CD4-positive, alpha-beta T cell treated with Interleukin-17A for 4 hours (primary cell): ENCODE measurements around the gene MXI1.

ENCODE experiments used
- DNase-seq: peaks from one replicate; pipeline ENCODE4 v3.0.0-alpha.2; 2020; ENCODE audit warnings: mixed read lengths

Gene MXI1

DNA sequence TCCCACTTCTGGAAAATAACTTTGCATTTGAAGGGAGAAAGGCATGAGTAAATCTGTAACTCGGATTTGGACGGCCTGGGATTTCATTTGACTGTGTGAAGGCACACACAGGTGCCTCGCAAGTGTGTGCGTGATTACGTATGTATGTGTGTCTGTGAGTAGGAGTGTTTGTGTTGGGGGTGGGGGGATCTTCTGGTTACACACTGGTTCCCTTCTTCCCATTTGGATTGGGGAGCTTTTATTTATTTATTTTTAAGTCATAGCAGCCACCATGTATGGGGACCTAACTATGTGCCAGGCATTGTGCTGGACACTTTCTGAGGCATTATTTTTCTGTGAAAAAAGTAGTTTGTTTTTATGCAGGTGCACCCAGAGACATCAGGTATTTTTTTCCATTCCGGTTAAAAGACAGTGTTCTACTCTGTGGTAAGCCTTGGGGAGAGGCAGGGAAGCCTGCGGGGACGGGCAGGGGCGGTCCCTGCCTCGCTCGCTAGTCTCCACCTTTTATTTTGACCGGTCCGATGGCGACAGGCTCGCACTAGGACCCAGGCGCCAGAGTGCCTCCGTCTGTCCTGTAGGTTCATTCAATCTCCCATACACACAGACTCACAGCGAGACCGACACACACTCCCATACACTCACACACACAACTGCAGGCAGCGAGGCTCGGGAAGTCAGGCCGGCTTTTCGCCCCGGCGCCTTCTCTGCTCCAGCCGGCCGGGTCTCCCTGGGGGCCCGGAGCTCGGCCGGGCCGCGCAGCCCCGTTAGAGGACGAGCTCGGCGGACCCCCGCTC, at the start of gene MXI1:
Gene MXI1, plus strand, starts transcription at position 595 of the 794 bp plus-strand sequence. CDS start 204 bp downstream, outside the sequence.
- peak; percentile 60 for DNase-seq

DNA sequence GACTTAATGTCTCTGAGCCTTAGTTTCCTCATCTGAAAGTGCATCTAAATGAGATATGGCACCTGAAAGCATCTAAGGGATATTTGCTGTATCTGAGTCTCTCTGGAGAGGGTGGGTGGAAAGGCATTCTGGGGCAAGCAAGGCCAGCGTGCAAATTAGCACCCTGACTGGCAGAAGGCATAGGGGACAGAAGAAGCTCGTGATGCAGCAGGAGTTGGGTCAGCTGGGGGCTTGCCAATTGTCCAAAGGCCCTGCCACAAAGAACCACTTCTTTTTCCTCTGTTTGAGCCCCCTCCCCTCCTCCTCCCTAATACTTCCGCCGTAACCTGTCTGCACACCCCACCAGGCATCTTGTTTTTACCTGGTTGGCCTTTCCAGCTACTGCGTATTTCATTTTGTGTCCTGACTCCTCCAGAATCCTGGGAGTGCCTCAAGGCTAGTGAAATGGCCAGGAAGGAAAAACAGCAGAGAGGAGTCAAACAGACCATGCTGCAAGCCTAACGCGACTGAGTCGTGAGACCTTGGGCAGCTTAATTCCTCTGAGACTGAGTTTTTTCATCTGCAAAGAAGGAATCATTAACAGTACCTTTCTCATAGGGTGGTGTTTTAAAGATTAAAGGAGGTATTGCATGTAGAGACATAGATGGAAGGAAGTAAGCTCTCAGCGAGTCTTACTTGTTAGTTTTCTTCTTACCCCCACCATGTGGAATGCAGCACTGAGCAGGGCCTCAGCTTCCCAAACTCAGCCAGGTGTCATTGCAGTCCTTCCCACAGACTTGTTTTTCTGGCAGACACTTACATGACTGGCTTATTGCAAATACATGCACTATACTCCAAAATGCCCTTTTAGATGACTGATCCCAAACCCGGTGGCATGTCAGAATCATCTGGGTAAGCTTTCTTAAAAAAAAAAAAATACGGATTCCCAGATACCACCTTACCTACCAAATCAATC, 49.1 kb upstream of the MXI1 start:
- no peak for DNase-seq

DNA sequence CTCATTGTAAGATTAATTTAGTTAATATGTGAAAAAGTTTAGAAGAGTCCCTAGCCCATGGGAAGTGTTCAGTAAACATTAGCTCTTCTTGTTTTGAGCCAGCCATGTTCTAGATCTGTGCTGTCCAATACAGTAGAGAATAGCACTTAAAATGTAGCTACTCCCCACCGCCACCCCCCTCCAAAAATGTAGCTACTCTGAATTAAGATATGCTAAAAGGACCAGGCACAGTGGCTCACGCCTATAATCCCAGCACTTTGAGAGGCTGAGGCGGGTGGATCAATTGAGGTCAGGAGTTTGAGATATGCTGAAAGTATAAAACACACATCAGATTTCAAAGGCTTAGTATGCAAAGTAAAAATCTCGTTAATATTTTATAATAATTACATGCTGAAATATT, 47.3 kb upstream of the MXI1 start:
- no peak for DNase-seq

DNA sequence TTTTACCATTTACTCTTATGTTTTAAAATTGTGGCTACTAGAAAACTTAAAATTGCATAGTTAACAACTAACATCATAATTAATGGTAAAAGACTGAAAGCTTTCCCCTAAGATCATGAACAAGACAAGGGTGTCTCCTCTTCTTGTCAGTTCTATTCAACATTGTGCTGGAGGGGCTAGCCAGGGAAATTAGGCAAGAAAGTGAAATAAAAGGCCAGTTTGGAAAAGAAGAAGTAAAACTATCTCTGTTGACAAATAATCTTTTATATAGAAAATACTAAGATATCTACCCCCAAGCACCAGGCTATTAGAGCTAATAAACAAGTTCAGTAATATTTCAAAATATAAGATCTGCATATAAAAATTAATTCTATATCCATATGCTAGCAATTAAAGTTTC, 46.9 kb upstream of the MXI1 start:
- DNase-seq, result no peak

DNA sequence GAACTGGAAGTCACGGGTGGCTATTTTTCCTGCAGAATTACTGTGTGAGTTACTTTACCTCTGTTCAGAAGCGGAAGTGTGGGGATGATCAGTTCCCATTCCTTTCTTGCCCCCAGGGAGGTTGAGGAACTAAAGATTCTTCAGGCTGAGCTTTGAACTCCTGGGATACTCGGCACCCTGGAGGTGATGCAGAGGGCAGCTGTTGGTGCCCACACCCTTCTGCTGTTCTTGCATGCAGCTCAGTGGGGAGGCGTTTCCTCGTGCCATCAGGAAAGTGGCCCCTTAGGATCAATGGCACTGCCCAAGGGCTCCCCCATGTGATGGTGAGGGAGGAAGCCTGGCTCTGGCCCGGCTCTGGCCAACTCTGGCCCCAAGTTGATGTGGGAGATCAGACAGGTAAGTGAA, 44.7 kb upstream of the MXI1 start:
- DNase-seq, result no peak

DNA sequence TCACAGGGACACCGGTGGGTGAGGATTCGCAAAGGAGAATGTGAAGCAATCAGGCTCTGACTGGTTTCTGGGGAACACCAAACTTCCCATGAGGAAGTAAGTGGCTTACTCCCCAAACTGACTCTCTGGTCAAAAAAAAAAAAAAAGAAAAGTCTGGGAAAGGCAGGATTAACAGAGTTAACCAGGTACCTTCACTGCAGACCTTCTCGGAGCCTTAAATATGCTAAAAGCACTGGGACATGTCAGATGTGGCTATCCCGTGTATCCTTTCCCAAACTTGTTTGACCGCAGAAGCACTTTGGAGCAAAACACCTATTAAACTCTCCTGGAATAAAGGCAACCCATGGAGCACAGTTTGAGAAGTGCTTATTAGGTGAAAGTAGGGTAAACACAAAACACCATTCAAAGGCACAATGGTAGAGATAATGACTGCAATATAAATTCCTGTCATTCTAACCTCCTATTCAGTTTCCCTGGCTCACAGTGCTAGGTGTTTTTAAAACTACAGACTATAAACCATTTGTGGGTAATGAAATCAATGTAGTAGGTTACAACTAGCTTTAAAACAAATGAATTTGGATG, 44.1 kb upstream of the MXI1 start:
- no peak for DNase-seq

DNA sequence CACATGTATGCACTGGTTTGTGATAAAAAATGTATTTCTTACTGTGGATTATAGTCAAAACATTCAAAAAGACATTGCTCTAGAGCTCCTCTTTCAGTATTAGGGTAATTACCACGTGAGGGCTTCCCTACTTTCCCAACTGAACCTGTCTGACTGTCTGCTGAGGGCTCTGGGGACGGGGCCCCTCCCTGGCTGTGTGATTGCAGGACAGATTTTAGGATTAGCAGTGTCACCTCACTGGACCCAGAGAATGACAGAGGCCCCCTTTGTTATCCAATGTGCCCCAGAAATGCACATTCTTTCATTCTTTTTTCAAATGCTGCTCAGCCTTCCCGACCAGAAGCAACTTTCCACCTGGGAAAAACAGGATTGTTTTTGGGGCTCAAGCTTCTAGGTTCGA, 43.6 kb upstream of the MXI1 start:
- DNase-seq, result no peak

DNA sequence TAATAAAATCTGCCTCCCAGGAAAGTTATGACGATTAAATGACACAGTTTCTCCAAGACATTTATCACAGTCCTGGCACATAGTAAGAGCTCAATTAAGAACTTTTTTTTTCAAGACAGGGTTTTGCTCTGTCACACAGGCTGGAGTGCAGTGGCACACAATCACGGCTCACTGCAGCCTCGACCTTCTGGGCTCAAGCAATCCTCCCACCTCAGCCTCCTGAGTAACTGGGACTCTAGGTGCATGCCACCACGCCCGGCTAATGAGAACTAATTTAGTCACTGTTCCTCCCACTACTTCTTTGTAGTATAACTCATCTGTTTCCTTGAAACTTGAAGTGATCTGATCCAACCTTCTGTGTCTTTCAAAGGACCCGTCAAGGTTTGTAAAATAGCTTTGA, 42.2 kb upstream of the MXI1 start:
- DNase-seq, result no peak

DNA sequence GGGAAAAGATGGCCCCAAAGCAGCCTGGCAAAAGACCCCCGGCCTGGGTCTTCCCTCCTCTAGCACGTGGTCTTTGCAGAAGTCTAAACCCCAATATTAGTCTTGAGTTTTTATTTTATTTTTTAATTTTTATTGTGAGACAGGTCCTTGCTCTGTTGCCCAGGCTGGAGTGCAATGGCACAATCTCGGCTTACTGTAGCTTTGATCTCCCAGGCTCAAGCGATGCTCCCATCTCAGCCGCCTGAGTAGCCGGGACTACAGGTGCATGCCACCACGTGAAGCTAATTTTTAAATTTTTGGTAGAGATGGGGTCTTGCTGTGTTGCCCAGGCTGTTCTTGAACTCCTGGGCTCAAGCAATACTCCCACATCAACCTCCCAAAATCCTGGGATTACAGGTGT, 40.3 kb upstream of the MXI1 start:
- DNase-seq, result no peak

DNA sequence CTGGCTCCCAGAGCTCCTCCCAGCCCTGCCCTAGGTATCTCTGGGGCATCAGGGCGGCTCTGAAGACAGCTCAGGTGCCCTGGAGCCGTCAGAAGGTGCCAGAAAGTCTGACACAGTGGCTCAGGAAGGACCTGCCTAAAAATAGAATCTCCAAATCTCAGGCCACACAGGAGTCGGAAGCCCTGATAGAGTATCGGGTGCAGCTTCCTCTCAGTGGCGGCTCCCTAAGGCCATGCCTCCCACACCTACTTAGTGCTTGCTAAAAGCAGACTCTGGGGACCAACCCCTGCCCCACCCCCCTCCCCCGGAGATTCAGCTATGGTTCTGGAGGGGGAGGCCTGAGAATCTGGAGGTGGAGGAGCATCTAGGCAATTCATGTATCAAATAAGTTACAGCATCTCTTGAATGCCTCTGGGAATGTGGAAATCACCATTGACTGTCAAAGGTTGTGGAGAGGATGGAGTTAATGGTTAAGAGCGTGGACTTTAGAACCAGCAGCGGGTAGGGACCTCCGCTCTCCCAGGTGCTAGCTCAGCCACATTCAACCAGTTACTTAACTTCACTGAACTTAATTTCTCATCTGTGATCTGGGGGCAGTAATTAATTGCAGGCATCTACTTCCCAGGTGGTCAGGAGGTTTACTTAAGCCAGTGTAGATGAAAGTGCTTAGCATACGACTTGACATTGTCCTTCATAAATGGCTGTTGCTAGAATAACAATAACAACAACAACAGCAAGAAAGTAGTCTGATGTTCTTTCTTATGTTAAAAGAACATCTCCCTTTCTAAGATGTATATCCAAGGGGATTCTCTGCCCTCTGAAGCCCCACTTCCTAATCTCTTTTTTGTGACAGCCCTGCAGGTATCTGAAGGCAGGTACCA, 38.6 kb upstream of the MXI1 start:
- DNase-seq, result peak; percentile 17

DNA sequence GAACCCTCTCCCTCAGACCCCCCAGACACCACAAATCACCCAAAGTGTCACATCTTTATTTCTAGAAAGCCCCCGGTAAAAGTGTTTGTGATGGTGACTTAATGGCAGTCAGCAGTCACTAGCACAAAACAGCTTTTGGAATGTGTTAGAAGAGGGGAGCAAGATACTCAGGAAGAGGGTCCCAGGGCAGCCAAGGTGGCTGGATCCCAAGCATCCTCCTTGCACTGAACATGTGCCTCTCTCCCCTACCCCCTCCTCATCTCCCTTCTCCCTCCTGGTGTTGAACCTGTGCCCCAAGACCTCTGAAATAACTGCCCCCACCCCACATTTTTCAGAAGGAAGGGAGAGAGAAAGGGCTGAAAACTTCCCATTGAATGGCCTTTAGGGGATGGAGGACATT, 37.8 kb upstream of the MXI1 start:
- DNase-seq, result no peak

DNA sequence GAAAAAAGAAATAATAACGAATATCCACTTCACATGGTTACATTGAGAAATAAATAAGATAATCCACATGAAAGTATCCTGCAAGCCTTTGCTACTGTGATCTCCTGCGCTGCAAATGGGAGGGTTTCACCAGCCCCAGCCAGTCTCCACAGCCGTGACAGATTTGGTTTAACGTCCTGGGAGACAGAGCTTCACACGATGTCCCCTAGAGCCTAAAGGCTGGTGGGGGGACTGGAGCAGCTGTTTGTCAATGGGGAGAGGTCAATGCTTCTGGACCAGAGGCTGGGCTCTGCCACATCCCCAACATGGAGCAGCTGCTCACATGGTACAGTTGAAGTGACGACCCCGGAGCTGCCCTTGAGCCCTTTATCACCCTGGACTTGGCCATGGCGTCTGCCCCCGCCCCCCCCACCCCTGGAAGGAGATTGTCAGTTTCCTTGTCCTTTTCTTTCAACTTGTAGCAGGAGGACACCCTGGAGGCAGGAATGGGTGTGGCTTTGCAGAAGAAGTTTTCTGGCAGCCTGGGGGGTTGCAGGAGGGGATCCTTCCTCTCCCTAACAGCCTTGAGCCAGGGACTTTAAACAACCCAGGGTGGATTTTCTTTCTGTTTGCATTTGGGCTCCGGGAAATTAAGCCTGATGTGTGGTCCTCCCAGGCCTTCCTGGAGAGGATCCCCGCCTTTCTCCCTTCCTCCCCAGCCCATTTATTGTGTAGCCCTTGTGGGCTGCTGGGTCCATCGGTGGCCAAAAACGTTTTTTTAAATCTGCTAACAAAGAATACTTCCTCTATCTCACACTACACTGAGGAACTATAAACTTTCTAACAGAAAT, 37.0 kb upstream of the MXI1 start:
- DNase-seq, result no peak

DNA sequence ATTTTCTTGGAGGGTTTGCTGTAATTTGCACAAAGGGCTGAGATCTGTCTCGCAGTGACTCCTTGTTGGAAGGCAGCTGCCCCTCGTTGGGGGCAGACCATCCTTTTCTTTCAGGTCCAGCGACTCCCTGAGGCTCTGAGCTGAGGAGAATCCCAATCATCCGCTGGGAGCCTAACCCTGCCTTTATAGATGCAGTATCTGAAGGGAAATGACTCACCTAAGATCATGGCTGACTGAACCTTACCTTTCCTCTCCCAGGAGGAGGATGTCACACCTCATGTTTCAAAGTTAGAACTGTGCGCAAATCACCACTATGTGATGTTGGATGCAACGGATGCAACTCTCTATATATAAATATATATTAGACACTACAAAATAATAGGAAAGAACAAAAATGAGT, 36.4 kb upstream of the MXI1 start:
- no peak for DNase-seq

DNA sequence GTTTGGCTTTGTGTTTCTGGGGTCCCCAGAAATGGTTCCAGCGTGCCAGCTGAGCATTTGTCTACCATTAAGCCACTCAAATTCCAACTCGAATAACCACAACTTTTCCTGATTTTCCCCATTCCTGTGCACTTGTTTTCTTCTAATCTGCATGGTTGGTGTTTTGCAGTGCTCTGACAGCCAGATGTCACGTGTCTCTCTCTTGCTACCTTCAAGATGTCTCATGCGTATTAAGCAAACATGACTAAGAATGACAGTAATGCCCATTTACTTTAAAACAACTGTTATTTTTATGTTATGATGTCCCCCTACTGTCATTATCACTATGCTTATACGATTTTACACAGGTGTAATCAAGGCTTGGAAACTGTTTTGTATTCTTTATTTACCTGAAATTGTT, 35.2 kb upstream of the MXI1 start:
- DNase-seq, result no peak

DNA sequence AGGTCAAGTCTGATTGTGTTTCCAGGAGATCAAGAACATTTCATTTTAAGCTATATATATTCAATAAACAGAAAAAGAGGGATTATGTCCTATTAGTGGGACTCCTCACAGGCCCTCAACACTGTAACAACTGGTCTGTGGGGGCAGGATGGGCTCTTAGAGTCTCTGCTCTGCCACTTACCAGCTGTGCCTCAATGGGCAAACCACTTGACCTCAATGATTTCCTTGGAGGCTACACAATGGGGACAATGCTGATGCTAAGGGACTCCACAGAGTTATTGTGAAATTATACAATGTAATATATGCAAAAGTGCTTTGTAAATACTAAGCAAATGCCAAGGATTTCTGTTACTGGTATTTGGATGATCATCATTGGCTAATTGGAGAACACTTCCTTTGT, 33.2 kb upstream of the MXI1 start:
- no peak for DNase-seq

DNA sequence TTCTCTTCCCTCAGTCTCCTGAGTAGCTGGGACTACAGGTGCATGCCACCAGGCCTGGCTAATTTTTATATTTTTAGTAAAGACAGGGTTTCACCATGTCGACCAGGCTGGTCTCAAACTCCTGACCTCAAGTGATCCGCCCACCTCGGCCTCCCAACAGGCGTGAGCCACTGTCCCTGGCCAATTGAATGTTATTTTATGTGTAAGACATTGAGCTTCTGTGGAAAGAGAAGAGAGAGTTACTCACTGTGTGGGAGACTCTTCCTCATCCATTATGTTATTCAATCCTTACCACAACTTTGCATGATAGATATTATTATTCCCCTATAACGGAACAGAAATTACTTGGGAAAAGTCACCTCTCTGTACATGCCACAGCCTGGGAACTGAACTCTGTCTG, 32.6 kb upstream of the MXI1 start:
- DNase-seq, result no peak

DNA sequence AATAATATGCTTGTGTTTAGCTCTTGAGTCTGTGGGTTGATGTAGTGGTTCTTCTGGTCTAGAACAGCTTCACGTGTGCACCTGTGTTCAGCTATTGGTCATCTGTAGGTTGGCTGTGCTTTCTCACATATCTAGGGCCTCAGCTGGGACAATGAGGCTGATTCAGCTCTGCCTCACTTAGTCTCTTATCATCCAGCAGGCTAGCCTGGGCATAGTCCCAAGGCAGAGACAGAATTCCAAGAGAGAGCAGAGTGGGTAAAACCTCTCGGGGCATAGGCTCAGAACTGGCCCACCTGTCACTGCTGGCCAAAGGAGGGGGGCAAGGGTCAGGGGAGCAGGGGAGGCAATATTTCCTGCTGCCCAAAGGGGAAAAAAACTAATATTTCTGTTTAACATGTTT, 32.0 kb upstream of the MXI1 start:
- DNase-seq, result no peak

DNA sequence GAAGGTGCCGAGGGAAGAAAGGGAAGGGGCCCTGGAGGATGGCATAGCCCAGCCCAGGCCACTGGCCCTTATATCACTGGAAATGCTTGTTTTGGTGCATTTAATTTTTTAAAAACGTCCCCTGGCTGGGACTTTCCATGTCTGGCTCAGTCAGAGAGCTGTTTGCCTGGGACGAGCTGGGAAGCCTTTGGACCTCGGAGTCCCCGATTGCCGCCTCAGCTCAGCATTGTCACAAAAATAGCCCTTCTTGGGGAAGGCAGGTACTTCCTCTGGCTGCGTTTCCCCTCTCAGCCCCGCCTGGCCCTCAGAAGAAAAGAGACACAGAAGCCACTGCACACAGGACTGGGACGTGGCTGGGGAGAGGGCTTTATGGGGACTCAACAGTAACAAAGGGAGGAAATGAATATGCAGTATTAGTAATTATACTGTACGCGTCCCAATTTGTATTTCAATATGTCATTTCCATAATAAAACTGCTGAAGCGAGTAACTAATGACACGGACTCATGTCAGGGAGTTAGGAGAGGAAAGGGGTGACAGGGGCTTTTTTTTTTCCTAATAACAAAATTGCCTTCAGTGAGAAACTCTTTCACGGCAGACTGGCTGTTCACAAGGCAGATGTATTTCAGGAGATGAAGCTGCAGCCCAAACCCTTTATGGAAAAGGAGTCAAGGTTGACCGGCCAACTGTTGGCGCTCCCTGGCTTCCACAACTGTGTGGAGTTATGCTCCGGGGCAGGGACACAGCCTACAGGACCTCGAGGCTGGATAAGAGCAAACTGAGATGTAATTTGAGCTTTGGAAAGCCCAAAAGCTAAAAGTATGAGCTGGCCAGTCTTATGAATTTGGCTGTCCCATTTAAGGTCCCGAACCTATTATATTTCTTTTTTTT, 31.0 kb upstream of the MXI1 start:
- DNase-seq, result no peak

DNA sequence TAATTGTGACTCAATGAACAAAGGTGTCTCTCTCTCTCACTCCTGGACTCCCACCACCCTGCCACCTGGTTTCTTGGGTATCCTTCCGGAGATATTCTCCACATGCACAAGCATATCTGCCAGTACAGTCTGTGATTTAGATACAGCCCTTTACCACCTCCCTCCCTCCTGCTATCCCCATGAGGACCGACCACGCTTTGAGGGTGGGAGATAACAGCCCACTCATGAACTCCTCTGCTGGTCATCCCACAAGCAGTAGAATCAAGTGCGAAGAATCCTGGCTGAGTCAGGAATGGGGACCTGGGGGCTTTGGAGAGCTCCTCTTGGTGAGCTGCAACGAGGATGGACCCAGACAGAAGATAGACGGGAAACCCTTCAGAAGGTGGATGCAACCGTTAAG, 28.2 kb upstream of the MXI1 start:
- DNase-seq, result no peak

DNA sequence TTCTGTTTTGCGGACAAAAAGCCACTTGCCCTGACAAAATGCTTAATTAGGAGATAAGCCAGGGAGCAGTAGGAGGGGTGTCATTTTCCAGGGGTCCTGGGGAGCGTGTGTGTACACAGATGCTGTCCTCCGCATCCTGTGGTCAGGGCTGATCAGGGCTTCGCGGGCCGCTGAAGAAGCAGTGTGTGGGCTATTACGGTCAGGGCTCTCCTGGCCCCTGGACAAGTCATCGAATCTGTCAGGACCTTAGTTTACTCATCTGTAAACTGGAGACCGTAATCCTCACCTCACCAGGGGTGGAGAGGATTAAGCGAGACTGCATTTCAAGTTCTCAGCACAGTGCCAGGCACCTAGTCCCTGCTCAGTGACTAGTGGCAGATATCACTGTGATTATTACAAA, 26.0 kb upstream of the MXI1 start:
- no peak for DNase-seq

DNA sequence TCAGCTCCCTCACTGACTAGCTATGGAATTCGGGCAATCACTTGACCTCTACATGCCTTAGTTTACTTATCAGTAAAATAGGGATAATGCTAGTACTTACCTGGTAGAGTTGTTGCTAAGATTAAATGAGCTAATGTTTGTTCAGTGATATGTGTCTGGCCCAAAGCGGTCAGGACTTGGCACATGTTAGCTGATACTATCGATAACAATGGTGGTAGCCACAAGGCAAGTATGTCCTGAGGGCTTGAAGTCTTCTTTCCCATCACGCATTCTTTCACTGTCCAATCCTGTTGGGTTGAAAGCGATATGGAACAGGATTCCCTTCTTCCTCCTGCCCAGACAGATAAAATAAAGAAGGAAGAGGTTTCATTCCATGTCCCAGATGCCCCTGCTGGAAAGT, 25.5 kb upstream of the MXI1 start:
- DNase-seq, result no peak
